Activated T-cell treated with anti-CD3 and anti-CD28 coated beads, Interleukin-2, amount 50 U/mL, for 1 hour (primary cell): ENCODE data around the gene PRR22.
"Not testable (repeated sequence)": the region's sequence is repeated elsewhere in the genome, so short reads cannot be mapped to it uniquely, and the experiment has no call there.

Experiments used
- DNase-seq: peaks from one replicate; pipeline ENCODE4 v3.0.0-alpha.2; 2020

PRR22 gene

DNA sequence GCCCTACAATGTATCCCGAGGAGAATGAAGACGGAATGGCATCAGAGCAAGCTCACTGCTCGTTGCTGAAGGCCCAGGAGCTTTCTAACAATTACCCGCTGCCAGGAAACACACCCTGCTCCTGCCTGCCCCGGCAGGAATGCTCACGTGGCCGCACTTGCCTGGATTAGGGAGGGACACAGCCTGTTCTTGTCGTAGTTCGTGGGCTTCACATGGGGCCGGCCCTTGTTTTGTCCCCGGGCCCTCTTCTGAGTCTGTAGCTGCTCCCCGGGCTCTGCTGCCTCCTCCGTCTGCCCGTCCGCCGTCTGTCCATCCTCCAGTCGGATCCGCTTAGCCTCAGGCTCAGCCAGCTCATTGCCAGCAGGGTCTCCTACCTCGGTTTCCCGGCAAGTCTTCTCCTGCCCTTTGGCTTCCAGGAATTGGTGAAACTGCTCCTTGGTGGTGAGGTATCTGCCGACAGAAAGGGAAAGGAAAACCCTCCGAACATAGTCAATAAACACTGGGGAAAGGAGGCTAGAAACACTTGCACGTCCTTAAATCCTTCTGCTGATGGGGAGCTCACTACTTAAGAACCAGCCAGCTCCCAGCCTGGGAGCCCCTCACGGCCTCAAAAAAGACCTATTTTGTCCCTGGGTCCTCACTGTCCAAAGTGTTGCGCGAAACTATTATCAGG is 5.5 kb upstream of the PRR22 start:
- DNase-seq: no peak

DNA sequence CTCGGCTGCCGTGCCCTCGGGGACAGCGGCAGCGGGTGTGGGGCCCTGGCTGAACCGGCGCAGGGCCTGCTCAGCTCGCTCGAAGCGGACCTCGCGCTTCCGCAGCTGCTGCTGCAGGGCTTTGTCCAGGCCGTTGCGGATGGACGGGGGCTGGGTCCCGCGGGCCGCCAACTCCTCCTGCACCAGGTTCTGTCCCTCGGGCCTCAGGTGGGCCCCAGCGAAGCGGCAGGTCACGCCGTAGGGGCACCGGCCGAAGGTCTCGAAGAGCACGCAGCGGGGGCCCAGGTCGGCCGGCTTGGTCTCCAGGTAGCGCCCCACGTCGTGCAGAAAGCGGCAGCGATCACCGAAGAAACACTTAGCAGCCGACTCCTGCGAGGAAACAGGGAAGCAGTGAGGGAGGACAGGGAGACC is 4.8 kb upstream of the PRR22 start:
- DNase-seq: no peak

DNA sequence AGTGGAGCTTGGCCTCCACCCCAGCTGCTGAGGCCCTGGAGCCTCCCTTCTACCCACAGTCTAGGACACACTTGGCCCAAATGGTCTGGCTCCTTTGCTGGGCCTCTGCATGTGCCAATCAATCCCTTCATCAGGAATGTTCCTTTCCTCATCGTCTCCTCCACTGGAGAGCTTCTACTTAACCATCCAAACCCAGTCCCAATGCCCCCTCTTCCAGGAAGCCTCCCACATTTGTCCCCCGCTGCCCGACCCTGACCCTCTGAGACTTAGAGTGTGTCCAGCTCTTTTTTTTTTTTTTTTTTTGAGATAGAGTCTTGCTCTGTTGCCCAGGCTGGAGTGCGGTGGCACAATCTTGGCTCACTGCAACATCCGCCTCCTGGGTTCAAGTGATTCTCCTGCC is 3.9 kb upstream of the PRR22 start:
- no peak for DNase-seq

DNA sequence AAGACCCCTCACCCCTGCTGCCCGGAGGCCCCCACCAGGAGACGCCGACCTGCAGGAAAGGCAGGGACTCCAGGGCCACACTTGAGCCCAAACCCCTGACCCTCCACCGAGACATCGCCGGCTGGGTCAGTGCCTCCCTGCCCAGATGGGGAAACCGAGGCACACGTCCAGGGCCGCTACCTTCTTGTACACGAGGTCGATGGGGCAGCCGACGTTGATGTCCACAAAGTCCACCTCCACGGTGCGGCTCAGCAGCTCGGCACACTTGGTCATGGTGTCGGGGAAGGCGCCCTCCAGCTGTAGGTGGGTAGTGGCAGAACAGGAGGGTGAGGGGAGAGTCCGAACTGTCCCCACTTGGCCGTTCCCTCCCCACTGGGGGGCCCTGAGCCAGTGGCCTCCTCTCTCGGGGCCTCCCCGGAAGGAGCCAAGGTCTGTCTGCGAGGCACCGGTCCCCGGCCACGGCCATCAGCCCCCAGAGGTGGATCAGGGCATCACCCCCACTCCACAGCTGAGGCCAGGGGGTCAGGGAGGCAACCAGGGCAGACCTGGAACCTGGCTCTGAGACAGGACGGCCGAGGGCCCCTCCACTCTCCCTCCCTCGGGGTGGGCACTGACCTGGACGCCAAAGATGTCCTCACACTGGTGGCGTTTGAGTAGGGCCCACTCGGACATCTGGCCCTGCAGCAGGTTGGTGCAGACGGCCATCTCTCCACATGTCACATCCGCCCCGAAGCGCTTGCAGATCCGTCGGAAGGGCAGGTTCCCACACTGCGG is 3.0 kb upstream of the PRR22 start:
- no peak for DNase-seq

DNA sequence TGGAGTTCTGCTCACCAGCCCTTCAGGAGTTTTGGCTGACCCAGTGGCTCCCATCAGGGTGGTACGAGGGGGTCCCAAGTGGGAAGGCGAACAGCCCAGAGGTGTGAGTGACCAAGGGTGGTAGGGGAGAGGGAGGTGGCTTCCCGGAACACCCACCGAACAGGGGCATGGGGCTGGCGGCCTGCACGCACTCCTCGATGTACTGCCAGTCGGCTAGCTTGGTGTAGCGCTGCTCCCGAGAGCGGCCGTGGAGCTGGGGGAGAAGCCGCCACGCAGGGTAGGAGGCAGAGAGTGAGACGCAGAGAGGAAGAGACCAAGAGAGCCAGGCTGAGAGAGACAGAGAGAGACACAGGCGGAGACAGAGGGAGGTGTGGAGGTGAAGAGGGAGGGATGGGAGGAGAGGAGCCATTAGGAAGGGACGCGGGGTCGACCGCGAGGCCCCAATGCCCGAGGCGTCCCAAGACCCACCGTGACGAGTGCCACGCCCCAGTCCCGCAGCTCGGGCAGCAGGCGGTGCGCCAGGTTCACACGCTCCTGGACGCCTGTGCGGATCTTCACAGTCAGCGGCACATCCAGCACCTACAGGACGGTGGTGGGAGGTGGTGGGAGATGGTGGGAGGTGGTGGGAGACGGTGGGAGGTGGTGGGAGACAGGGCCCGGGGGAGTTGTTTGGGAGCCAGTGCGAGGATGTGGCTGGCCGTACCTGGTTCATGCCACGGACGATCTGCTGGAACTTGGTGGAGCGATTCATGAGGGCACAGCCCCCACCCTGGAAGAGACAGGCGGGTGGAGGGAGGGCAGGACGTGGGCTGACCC is 2.3 kb upstream of the PRR22 start:
- DNase-seq: no peak

DNA sequence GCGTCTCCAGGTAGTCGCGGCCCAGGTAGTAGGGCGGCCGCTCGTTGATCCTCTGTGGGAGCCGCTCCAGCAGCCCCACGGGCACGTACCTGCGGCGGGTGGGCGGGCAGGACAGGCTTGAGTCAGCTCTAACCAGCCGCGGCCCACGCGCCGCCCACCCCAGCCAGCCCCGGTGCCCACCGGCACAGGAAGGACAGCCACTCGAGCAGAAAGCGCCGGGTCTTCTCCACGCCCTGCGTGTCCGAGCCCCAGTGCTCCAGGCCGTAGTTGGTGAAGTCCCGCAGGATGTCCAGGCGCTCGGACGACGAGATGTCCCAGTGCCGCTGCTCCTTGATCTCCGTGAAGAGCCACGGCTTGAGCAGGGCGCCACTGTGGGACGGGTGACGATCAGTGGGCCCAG is 877 bp upstream of the PRR22 start:
- DNase-seq: no peak

DNA sequence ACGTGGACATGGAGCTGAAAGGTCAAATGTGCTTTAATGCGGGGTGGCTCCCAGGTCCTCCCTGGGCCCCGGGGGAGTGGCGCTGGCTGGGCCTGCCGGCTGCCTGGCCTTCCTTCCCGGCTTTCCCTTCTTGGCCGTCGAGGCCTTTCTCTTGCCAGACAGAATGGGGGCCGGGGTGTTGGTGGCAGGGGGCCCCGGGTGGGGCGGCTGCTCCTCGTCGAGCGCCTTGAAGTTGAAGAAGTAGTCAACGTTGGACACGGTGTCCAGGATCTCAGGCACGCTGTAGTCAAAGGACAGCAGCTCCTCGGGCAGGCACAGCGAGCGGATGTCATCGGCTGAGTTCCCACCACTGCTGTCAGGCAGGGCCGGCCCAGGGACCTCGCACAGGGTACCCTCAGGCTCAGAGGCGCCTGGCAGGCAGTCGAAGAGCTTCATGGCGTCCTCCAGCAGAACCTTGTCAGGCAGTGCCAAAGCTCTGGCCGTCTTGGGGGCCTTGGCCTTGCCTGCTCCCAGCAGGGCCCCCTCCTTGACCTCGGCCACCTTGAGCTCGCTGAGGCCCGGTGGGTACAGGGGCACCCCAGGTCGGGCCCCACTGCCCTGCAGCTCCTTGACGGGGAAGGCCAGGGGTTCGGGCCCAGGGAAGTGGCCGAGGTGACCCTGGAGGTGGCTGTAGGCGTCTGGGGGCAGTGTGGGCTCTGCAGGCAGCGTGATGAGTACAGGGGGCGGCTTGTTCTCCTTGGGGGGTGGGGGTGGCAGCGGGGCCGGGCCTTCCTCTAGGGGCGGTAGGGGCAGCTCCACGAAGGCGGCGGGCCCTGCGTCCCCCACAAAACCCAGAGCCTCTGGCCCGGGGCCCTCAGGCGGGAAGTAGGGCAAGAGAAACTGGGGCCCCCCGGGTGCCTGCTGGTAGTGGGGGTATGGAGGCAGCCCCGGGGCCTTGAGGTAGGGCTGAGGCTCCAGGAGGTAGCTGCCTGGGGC is 1.3 kb downstream of the PRR22 start:
- no peak for DNase-seq

DNA sequence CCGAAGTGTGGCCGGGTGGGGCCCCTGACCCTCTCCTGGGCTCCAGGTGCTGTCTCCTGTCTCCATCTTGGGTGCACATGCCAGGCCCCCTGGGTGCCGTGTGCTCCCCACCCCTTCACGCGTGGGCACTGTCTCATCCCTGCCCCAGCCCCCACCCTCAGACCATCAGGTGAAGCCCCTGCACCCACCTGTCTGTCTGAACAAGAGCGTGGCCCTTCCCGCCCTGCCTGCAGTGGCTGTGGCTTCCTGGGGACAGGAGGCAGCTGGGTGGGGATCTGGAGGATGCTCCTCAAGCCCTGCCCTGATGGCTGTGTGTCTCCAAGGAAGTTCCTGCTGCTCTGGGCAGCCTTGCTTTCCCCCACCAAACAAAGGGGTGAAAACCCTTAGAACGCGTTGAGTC is 2.2 kb downstream of the PRR22 start:
- no peak for DNase-seq

DNA sequence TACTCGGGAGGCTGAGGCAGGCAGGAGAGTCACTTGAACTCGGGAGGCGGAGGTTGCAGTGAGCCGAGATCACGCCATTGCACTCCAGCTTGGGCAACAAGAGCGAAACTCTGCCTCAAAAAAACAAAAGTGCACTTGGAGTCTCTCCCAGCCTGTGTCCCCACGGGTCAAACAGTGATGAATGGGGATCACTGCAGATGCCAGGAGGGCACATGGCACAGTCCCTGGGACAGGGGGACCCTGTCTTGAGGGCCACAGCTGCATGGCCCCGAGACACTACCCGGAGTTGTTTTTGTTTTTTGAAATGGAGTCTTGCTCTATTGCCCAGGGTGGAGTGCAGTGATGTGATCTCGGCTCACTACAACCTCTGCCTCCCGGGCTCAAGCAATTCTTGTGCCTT is 3.6 kb downstream of the PRR22 start:
- DNase-seq: not testable (repeated sequence)

DNA sequence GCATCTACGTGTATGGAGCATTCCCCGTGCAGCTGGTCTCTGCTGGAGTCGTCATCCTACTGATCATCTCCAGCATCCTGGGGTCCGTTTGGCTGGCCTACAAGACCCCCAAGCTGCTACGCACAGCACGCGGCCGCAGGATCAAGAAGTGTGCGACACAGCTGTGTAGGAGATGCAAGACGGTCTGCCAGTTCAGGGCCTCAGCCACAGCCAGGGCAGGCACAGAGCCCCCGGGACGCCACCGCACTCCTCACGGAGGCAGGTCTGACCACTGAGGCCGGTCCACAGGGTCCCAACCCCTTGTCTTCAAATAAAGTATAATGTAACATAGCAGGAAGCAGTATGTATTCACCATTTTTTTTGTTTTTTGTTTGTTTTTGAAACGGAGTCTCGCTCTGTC is 6.1 kb downstream of the PRR22 start:
- no peak for DNase-seq

DNA sequence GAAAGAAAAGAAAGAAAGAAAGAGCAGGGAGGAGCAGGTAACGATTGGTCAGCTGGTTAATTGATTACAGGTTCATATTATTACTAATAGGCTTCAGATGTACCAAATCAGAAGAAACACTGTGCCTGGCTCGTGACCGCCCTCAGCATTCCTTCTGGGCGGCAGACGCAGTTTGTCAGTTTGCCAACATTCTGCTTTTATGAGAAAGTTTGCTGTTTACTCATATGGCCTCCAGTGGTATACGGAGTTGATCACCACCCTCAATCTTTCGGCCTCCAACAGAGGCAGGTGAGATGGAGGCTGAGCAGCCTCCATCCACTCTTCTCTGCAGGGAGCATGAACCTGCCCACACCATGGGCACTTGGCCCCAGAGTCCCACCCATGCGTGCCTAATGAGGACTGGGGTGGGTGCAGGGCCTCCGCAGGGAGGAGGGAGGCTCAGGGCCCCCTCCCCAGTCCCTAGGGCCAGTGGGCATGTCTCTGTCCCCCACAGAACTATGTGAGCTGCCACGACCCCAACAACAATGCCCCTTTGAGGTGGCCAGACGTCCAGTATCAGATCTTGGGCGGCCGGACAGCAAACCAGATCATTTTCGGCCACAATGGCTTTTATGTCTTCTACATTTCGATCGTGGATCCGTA is 8.8 kb downstream of the PRR22 start:
- DNase-seq: no peak

DNA sequence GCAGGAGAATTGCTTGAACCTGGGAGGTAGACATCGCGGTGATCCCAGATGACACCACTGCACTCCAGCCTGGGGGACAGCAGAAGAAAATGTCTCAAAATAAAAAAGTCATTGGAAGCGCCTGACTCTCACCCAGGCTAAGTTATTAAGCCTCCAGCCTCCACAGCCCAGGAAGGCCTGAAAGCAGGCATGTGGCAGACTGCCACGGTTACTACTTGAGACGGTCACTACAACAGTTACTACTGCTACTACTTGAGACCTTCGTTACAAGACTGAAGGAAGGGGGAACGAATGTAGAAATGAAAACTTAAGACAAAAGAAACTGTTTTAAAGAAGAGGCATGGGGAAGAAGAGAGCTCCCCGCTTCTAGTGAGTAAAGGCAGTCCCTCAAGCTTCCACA is 9.6 kb downstream of the PRR22 start:
- DNase-seq: no peak

DNA sequence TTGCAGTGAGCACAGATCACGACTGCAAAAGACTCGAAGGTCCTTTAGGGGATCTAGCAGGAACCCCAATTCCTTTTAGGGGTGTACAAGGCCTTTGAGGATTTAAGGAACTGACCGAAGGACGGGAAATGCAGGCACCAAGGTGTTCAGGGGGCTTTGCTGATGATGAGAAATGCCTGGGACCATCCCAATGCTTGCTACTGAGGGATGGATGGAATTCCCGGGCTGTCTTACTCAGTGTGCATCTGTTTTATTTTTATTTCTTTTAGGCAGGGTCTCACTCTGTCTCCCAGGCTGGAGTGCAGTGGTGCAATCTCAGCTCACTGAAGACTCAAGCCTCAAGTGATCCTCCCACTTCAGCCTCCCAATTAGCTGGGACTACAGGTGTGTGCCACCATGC is 11.3 kb downstream of the PRR22 start:
- no peak for DNase-seq

DNA sequence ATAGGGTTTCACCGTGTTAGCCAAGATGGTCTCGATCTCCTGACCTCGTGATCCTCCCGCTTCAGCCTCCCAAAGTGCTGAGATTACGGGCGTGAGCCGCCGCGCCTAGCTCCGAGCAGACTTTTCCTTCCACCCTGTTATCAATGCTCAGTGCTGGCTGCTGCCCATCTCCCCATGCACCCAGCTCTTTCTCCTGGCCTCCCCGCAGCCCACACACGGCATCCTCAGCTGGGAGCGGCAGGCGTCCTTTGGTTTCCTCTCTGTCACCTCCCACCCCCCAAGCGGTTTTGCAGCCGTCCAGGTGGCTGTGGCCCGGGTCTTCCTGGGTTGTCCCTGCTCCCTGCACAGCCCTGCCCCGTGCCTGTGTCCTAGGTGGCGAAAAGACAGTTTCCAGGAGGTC is 12.1 kb downstream of the PRR22 start:
- DNase-seq: no peak

DNA sequence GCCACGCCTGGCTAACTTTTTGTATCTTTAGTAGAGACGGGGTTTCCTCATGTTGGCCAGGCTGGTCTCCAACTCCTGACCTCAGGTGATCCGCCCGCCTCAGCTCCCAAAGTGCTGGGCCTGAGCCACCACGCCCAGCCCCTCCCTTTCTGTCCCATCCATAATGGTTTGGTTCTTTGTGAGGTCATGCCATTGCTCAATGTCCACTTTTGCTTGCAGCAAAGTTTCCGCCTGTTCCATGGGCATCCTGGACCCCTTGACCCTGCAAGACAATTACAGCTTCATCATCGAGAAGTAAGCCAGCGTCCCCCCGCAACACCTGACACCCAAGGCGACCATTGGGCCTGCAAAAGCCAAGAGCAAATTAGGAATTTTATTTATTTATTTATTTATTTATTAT is 16.6 kb downstream of the PRR22 start:
- no peak for DNase-seq

DNA sequence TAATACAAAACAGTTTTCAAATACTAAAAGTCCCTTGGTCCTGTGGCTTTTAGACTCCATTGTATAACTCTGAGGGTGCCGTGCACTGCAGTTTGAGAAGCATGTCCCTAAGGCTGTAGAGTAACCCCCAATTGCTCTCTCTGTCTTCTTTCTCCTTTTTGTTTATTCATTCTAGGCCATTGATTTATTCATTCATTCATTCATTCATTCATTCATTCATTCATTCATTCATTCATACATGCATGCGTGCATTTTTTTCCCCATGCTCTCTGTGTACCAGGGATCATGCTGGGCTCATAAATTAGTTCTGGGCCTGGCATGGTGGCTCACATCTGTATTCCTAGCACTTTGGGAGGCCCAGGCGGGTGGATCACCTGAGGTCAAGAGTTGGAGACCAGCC is 19.3 kb downstream of the PRR22 start:
- DNase-seq: no peak

DNA sequence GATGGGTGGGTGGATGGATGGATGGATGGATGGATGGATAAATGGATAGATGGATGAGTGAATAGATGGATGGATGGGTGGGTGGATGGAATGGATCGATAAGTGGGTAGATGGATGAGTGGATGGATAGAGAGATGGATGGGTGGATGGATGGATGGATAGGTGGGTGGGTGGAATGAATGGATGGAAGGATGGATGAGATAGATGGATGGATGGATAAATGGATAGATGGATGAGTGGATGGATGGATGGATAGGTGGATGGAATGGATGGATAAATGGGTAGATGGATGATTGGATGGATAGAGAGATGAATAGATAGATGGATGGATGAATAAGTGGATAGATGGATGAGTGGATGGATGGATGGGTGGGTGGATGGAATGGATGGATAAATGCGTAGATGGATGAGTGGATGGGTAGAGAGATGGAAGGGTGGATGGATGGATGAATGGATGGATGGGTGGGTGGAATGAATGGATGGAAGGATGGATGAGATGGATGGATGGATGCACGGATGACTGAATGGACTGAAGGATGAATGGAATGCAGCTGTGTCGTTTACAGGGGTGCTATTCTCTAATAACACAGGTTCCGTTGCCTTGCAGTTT is 21.8 kb downstream of the PRR22 start:
- DNase-seq: no peak

DNA sequence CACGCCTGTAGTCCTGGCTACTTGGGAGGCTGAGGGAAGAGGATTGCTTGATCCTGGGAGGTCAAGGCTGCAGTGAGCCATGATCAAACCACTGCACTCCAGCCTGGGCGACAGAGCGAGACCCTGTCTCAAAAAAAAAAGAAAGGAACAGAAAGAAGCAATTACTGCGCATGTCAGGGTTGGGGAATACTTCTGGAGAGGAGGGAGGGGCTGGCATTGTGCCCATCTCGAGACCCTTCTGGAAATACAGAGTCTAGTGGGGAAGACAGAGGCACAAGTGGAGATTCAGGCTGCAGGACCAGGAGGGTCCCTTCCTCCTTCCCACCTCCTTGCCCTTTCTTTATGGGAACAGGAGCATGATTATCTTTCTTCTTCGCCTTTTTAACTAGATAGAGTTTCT is 30.8 kb downstream of the PRR22 start:
- no peak for DNase-seq

DNA sequence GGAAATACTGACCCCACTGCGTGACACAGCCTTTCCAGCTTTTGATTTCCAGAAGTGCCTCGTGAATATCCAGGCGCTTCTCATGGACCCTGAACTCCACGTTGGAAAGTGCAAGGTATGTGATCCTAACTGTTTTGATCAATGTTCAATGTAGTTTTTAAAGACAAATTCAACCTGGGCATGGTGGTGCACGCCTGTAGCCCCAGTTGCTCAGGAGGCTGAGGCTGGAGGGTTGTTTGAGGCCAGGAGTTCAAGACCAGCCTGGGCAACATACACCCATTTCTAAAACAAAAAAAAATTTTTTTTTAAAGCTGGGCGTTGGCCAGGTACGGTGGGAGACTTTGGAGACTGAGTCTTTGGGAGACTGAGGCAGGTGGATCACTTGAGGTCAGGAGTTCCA is 32.8 kb downstream of the PRR22 start:
- DNase-seq: no peak

DNA sequence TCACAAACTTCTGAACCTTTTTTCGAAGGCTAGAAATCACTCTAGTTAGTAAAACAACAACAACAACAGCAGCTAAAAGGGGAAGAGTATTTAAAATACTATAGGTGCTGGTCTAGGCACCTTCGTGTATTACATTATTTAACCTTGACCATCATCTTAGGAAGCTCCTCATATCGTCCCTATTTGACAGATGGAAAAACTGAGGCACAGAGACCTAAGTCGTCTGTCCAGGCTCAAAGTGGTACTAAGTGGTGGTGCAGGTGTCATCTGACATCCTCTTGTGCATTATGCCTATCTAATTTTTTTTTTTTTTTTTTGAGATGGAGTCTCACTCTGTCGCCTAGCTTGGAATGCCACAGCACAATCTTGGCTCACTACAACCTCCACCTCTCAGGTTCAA is 35.0 kb downstream of the PRR22 start:
- DNase-seq: no peak

DNA sequence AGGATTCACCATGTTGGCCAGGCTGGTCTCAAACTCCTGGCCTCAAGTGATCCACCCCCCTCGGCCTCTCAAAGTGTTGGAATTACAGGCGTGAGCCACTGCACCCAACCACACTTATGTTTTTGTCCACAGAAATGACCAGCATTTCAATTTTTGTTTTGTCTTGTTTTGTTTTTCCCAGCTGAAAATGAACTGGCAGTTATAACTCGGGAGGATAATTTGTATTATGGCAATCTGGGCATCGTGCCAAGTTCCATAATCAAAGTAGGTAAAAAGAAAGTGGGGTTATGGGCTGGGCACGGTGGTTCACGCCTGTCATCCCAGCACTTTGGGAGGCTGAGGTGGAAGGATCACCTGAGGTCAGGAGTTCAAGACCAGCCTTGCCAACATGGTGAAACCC is 35.6 kb downstream of the PRR22 start:
- DNase-seq: not testable (repeated sequence)

DNA sequence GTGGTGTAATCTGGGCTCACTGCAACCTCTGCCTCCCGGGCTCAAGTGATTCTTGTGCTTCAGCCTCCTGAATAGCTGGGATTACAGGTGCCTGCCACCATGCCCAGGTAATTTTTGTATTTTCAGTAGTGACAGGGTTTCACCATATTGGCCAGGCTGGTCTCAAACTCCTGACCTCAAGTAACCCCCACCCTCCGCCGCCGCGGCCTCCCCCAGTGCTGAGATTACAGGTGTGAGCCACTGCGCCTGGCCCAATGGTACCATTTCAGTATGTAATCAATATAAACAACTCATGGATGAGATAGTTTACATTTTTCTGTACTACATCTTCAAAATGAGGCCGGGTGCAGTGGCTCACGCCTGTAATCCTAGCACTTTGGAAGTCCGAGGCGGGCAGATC is 39.5 kb downstream of the PRR22 start:
- not testable (repeated sequence) for DNase-seq
